Bronchial epithelial cell (primary cell): ENCODE measurements around the gene DYTN. TPM values are rescaled to one million over a fixed set of nuclear protein-coding genes. Genes with fewer than 3 reads are reported as not detected.

Source experiments
- DNase-seq: peaks from one replicate; pipeline ENCODE4 v3.0.0-alpha.2; 2010; ENCODE audit warnings: low read depth
- FAIRE-seq: peaks from 2 replicates; lab custom pipeline; 2011; peaks lifted over from hg19 to GRCh38; lab: Jason Lieb, UNC
- H3K27me3 ChIP-seq: 2 replicates; pipeline ENCODE4 v1.5.1; 2011; ENCODE audit warnings: low read length; ENCODE audit not compliant: control insufficient read depth, insufficient read depth
- H3K36me3 ChIP-seq: 2 replicates; pipeline ENCODE4 v1.5.1; 2011; ENCODE audit warnings: low read length; ENCODE audit not compliant: control insufficient read depth, insufficient read depth
- H3K4me3 ChIP-seq: 2 replicates; pipeline ENCODE4 v1.5.1; 2011; ENCODE audit warnings: mild to moderate bottlenecking, low read depth, low read length, control low read depth
- CTCF ChIP-seq: IDR thresholded peaks from 2 replicates; pipeline ENCODE4 v1.5.1; 2011; ENCODE audit warnings: mild to moderate bottlenecking, moderate library complexity, low read length, control low read depth, inconsistent platforms; ENCODE audit not compliant: insufficient read depth, severe bottlenecking
- total RNA-seq: library from RNA; depleted of rRNA; stranded (reverse); fragments of >200 nt; gene quantifications from 2 replicates; pipeline ENCODE4 v1.2.1, GENCODE V29; 2014

The DYTN gene, protein sequence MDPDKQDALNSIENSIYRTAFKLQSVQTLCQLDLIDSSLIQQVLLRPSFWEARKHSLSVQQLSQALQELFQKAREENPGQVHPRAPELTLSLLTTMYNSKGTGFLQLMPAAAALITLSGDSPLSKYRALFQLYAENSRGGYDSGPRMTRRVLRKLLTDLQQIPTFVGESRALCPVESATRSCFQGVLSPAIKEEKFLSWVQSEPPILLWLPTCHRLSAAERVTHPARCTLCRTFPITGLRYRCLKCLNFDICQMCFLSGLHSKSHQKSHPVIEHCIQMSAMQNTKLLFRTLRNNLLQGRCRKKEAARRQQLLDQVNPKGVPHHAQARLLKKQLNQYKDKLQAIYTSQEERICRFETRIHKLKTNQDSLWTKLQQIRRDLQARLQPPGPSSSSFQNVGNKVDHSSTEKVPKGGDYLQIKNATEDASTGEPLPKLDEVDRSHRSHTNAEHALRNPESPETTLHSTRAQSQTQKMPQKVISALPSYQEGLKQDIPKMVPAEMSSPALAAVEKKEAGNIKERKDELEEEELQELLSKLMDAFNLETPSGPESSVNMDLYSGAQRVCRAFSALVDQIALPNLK
- total RNA-seq, result not detected in 2 replicates

DNA sequence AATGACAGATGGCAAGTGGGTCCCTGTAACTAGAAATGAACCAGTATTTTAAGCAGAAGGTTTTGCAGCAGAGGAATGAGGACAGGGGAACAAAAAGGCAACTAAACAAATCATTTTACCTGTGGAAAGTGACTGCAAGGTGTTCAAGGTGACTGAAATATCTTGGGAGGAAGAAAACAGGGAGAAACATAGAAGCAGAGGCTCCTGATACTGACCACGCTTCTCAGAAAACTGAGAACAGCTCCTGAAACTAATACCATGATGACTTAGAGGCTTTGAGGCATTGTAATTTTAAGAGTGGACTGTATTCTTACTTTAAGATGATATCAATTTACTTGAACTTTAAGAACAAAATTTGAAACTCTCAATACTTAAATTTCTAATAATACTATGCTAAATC is at the start of gene DYTN:
Gene DYTN (minus strand): TSS at position 101 of the 400 bp plus-strand sequence. CDS start 117 bp downstream, outside the sequence.
- TF ChIP-seq CTCF, result no peak
- Histone ChIP-seq H3K4me3 (no peak within 1 kb of the TSS), H3K36me3 (no peaks in the 10 kb centered on the region), H3K27me3 (no peaks in the 10 kb centered on the region)
- DNase-seq (no peak), FAIRE-seq (no peak)

DNA sequence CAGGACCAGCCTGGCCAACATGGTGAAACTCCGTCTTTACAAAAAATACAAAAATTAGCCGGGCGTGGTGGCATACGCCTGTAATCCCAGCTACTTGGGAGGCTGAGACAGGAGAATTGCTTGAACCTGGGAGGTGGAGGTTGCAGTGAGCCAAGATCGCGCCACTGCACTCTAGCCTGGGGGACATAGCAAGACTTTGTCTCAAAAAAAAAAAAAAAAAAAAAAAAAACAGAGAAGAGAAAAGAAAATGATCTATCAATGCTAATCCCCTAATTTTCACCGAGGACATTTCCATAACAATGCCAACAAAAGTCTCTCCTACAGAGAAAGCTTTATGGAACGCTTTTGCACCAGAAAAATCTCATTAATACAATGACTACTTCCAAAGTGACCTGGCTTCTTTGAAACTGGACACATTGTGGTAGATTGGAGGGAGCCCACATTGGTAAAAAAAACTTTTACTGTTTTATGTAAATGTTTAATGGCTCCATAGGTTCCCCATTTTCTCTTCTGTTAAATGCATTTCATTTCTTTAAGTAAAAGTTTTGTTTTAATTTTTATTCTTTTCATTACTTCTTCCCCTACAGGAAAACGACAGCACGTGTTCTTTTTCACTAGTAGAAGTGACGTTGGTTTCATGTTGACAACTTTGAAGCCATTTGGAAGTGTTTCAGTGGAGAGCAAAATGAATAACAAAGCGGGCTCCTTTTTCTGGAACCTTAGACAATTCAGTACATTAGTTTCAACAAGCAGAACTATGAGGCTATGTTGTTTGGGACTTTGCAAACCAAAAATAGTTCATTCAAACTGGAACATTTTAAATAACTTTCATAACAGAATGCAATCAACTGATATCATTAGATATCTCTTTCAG is 48.1 kb upstream of the DYTN start:
- TF ChIP-seq CTCF, result no peak
- no peaks in the 10 kb centered on the region for H3K27me3 ChIP-seq
- peak overlapping the region; percentile 86 for H3K4me3 ChIP-seq
- FAIRE-seq, result no peak
- H3K36me3 ChIP-seq, result peaks cover 3% of the 10 kb centered on the region
- DNase-seq, result no peak

GRCh38 chr2:206765242-206766056 is 47.3 kb upstream of the DYTN start, which contains the start of the genes FASTKD2 and MDH1B:
FASTKD2 (plus strand) TSS chr2:206765606; CDS start chr2:206766694, 1,088 bp downstream.
MDH1B (minus strand) TSS chr2:206765328; CDS start chr2:206765271, 57 bp downstream.
- Histone ChIP-seq H3K4me3 (peak within 1 kb of the TSS; percentile 86), H3K36me3 (peaks cover 3% of the 10 kb centered on the region), H3K27me3 (no peaks in the 10 kb centered on the region)
- DNase-seq (peak; percentile 95), FAIRE-seq (peak; percentile 62)
- no peak for TF ChIP-seq CTCF

GRCh38 chr2:206764673-206765241 is 46.6 kb upstream of the DYTN start:
- H3K27me3 ChIP-seq, result no peaks in the 10 kb centered on the region
- H3K36me3 ChIP-seq, result peaks cover under 1% of the 10 kb centered on the region
- FAIRE-seq, result no peak
- no peak for DNase-seq
- TF ChIP-seq CTCF, result no peak
- peak overlapping the region; percentile 86 for H3K4me3 ChIP-seq

- DNase-seq (no peak), FAIRE-seq (no peak)
- Histone ChIP-seq H3K4me3 (no peak overlapping the region), H3K27me3 (no peaks in the 10 kb centered on the region), H3K36me3 (no peaks in the 10 kb centered on the region)
- no peak for TF ChIP-seq CTCF
Observed at GRCh38 chr2:206756816-206757215, 38.6 kb upstream of the DYTN start.
